Upper lobe of left lung (tissue), 4 donors: ENCODE measurements around the gene ADD2.

Source experiments
- CTCF ChIP-seq, 6 experiments: fragments of 450-650 bp in 4 of 6; fragments of 200-600 bp in 2 of 6; sonication (generic) in 2 of 6; IDR thresholded peaks; one replicate each; pipeline ENCODE4 v1.5.1; 2016 to 2019; ENCODE audit warnings: antibody characterized with exemption in 6 of 6
- EP300 ChIP-seq, 4 donors: sonication (generic); formaldehyde crosslinking; IDR thresholded peaks; one replicate each; pipeline ENCODE4 v1.5.1; 2017; ENCODE audit warnings: antibody characterized with exemption in 4 of 4, control low read depth in 2 of 4

GRCh38 chr2:70806013-70806412 lies 38.0 kb upstream of the ADD2 start:
- TF ChIP-seq CTCF (IDR thresholded peaks at IDR 0.05) = no peak
- TF ChIP-seq EP300 (IDR thresholded peaks at IDR 0.05) = no peak
